ENCODE data around the gene MME. TPM values are rescaled to one million over a fixed set of nuclear protein-coding genes. Genes with fewer than 3 reads are reported as not detected.

MME gene
- polyA plus RNA-seq, 3 donors: 0.27 to 1.0 (median 0.73) TPM

DNA sequence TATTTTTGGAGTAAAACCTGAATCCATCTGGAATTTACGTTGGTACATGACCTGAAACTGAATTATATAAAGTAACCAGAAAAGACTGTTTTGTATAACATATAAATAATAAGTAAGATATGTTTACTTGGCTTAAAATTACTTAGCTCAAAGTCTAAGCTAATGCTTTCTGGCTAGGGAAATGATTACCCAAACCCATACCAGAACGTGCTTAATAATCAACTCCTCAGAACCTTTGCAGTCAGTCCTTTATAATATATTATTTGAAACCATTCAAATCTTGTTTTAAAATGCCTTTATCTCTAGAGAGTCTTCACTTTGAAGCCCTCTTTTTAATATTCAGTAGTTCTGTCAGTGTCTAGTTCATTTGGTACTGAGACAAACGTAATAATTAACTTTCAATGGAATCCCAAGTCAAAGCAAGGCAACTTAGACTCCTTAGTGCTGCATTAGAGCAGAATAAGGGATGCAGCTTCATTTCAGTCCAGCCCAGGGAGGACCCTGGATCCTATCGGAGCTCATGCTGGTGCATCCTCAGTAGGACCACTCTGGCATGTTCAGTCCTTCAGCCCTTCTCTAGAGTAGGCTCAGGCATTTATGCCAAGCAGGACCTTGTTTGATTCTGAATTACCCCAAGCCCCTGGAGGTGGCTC is 81.6 kb downstream of the MME start:
- Mint-ChIP-seq H3K4me3 (no peak overlapping the region), H3K36me3 (no peaks in the 10 kb centered on the region), H3K27ac (no peak overlapping the region), H3K9me3 (peaks cover 0 to 1% (median 0%) of the 10 kb centered on the region in 7 donors), H3K4me1 (no peaks in the 10 kb centered on the region), H3K27me3 (ENCODE audit: low read depth in 3 of 3) (no peaks in the 10 kb centered on the region)
- H3K27ac ChIP-seq (ENCODE audit: low read depth in 1 of 2, low read length in 2 of 2): no peak overlapping the region
- TF ChIP-seq, protein P1, sequence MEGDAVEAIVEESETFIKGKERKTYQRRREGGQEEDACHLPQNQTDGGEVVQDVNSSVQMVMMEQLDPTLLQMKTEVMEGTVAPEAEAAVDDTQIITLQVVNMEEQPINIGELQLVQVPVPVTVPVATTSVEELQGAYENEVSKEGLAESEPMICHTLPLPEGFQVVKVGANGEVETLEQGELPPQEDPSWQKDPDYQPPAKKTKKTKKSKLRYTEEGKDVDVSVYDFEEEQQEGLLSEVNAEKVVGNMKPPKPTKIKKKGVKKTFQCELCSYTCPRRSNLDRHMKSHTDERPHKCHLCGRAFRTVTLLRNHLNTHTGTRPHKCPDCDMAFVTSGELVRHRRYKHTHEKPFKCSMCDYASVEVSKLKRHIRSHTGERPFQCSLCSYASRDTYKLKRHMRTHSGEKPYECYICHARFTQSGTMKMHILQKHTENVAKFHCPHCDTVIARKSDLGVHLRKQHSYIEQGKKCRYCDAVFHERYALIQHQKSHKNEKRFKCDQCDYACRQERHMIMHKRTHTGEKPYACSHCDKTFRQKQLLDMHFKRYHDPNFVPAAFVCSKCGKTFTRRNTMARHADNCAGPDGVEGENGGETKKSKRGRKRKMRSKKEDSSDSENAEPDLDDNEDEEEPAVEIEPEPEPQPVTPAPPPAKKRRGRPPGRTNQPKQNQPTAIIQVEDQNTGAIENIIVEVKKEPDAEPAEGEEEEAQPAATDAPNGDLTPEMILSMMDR (IDR thresholded peaks at IDR 0.05): no peak
- no peak overlapping the region for H3K9ac ChIP-seq (ENCODE audit: insufficient read depth, low read length, poor library complexity, severe bottlenecking)
- H2AFZ ChIP-seq (ENCODE audit: insufficient read depth, low read depth, low read length, poor library complexity, severe bottlenecking): no peak overlapping the region
- no peaks in the 10 kb centered on the region for H3K79me2 ChIP-seq (ENCODE audit: insufficient read depth, low read length)
- H3K4me2 ChIP-seq (replicated peaks; ENCODE audit: extremely low read depth, low read length, poor library complexity, severe bottlenecking): no peak overlapping the region
- no peaks in the 10 kb centered on the region for H3K36me3 ChIP-seq (replicated peaks in 1 of 2; ENCODE audit: control insufficient read depth in 1 of 2, insufficient read depth in 2 of 2, low read length in 2 of 2)
- H3K27me3 ChIP-seq (ENCODE audit: control insufficient read depth in 2 of 2, insufficient read depth in 2 of 2, low read length in 2 of 2): no peaks in the 10 kb centered on the region
- WGBS (ENCODE audit: insufficient coverage): 100% methylated on average over 2 of the region's 4 CpGs
- H3K4me1 ChIP-seq (ENCODE audit: control insufficient read depth in 1 of 2, insufficient read depth in 2 of 2, low read length in 2 of 2): no peaks in the 10 kb centered on the region
- H3K4me3 ChIP-seq (replicated peaks in 1 of 3; ENCODE audit: low read depth in 2 of 3, low read length in 3 of 3): no peak overlapping the region
- H4K20me1 ChIP-seq (ENCODE audit: insufficient read depth, low read length): no peaks in the 10 kb centered on the region
- intact Hi-C loops (cut with micrococcal nuclease): no loop called here
- DNase-seq: no peak
- no peaks in the 10 kb centered on the region for H3K9me3 ChIP-seq (replicated peaks in 1 of 2; ENCODE audit: control insufficient read depth in 1 of 2, insufficient read depth in 1 of 2, low read length in 2 of 2)

DNA sequence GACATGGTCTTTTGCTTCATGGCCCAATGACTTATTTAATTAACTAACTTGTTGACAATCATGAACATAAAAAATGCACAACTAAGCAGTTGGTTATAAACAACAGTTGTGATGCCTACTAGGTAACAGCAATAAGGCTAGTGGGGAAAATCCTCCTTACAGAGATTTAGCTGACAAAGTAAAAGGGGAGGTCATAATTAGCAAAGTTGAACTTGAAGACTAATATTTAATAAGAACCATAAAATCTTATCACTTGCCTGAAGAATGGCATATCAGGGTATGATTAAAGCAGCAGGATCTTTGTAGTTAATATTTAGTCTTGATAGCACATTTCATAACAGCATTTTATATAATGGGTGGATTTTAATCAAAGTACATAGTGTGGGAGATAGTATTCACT is 84.2 kb downstream of the MME start:
- TF ChIP-seq, protein P1 (IDR thresholded peaks at IDR 0.05): no peak
- Histone ChIP-seq H2AFZ (ENCODE audit: insufficient read depth, low read depth, low read length, poor library complexity, severe bottlenecking) (no peak overlapping the region), H3K4me1 (ENCODE audit: control insufficient read depth in 1 of 2, insufficient read depth in 2 of 2, low read length in 2 of 2) (no peaks in the 10 kb centered on the region), H3K4me3 (replicated peaks in 1 of 3; ENCODE audit: low read depth in 2 of 3, low read length in 3 of 3) (no peak overlapping the region), H3K27me3 (ENCODE audit: control insufficient read depth in 2 of 2, insufficient read depth in 2 of 2, low read length in 2 of 2) (no peaks in the 10 kb centered on the region), H3K9me3 (replicated peaks in 1 of 2; ENCODE audit: control insufficient read depth in 1 of 2, insufficient read depth in 1 of 2, low read length in 2 of 2) (no peaks in the 10 kb centered on the region), H3K9ac (ENCODE audit: insufficient read depth, low read length, poor library complexity, severe bottlenecking) (no peak overlapping the region), H3K79me2 (ENCODE audit: insufficient read depth, low read length) (no peaks in the 10 kb centered on the region), H4K20me1 (ENCODE audit: insufficient read depth, low read length) (no peaks in the 10 kb centered on the region), H3K27ac (ENCODE audit: low read depth in 1 of 2, low read length in 2 of 2) (no peak overlapping the region), H3K4me2 (replicated peaks; ENCODE audit: extremely low read depth, low read length, poor library complexity, severe bottlenecking) (no peak overlapping the region), H3K36me3 (replicated peaks in 1 of 2; ENCODE audit: control insufficient read depth in 1 of 2, insufficient read depth in 2 of 2, low read length in 2 of 2) (no peaks in the 10 kb centered on the region)
- Mint-ChIP-seq H3K4me3 (no peak overlapping the region), H3K36me3 (no peaks in the 10 kb centered on the region), H3K27me3 (ENCODE audit: low read depth in 3 of 3) (no peaks in the 10 kb centered on the region), H3K9me3 (peaks cover 0 to 1% (median 0%) of the 10 kb centered on the region in 7 donors), H3K4me1 (no peaks in the 10 kb centered on the region), H3K27ac (no peak overlapping the region)
- no peak for DNase-seq
- intact Hi-C loops (cut with micrococcal nuclease): no loop called here

Data from CD14-positive monocyte (primary cell).